NCI-H226 (cell line): Measurements from ENCODE around the gene FITM2.

Source experiments
- DNase-seq: peaks from one replicate; pipeline ENCODE4 v3.0.0-alpha.2; 2015

Gene FITM2

GRCh38 chr20:44279228-44279627 is 31.8 kb downstream of the FITM2 start:
- peak; percentile 48 for DNase-seq

- DNase-seq = no peak
These were observed 36.5 kb downstream of the FITM2 start for GRCh38 chr20:44274303-44275017.

GRCh38 chr20:44273231-44274215 is 37.5 kb downstream of the FITM2 start:
- DNase-seq = no peak

GRCh38 chr20:44271915-44272663 is 38.9 kb downstream of the FITM2 start:
- DNase-seq = no peak

- DNase-seq = no peak
These were observed 42.2 kb downstream of the FITM2 start for GRCh38 chr20:44268802-44269201.

- DNase-seq = no peak
These were observed 46.7 kb downstream of the FITM2 start for GRCh38 chr20:44264287-44264686.

GRCh38 chr20:44258226-44258890 is 52.6 kb downstream of the FITM2 start:
- DNase-seq = no peak

GRCh38 chr20:44256961-44257360 is 54.0 kb downstream of the FITM2 start:
- DNase-seq = no peak

- DNase-seq = no peak
These were observed 55.1 kb downstream of the FITM2 start for GRCh38 chr20:44255942-44256341.

GRCh38 chr20:44254073-44254472 is 56.9 kb downstream of the FITM2 start:
- DNase-seq = no peak

GRCh38 chr20:44253528-44253927 is 57.5 kb downstream of the FITM2 start:
- DNase-seq = no peak
